ENCODE measurements around the gene CCNG2. TPM values are rescaled to one million over a fixed set of nuclear protein-coding genes. Genes with fewer than 3 reads are reported as not detected.
A peak's percentile ranks its signal among the peaks of the same experiment; 100 is the strongest.

The CCNG2 gene
- total and polyA plus RNA-seq, 12 donors: 5.4 to 69.2 (median 20.9) TPM

GRCh38 chr4:77117721-77118120 lies 39.3 kb upstream of the CCNG2 start:
- Histone ChIP-seq H3K4me1 (replicated peaks in 1 of 2) (no peaks in the 10 kb centered on the region), H3K9me3 (replicated peaks in 1 of 3) (no peaks in the 10 kb centered on the region), H3K27ac (no peak overlapping the region), H3K36me3 (replicated peaks in 1 of 2) (no peaks in the 10 kb centered on the region), H3K4me3 (no peak overlapping the region), H3K27me3 (no peaks in the 10 kb centered on the region)
- no peak for TF ChIP-seq CTCF (IDR thresholded peaks at IDR 0.05)
- no peak for TF ChIP-seq POLR2A (IDR thresholded peaks at IDR 0.05)
- DNase-seq: no peak
- intact Hi-C loops (cut with DNase I): no loop called here

DNA sequence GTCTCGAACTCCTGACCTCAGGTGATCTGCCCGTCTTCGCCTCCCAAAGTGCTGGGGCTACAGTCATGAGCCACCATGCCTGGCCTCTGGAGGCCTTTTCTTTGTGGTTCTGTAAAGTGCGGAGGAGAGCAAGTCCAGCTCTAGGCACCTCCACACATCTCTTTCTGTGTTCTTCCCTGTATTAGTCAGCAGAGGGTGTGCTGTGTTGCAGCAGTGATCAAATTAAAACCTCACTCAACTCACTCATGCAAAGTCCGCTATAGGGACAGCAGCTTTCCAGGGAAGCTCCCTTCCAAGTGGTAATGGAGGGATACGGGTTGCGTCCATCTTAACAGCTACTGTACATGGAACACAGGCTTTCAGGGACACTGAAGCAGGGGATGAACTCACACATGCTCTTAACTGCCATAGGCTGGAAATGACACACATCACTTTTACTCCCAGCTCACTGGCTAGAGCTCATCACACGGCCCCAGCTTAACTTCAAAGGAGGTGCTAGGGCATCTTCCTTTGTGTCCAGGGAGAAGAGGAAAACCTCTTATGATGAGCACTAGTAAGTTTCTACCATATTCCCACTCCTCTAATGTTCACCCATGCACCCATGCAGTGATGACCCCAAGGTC lies 36.0 kb upstream of the CCNG2 start:
- intact Hi-C loops (cut with DNase I): no loop called here
- H3K27ac ChIP-seq: no peak overlapping the region
- H3K4me1 ChIP-seq (replicated peaks in 1 of 2): no peaks in the 10 kb centered on the region
- 83 to 88% (median 87%) methylated on average over 7 to 8 of the region's 8 CpGs for WGBS, 4 donors
- H3K36me3 ChIP-seq (replicated peaks in 1 of 2): no peaks in the 10 kb centered on the region
- TF ChIP-seq POLR2A (IDR thresholded peaks at IDR 0.05) (no peak), CTCF (IDR thresholded peaks at IDR 0.05) (peak in 4 of 6 experiments; percentile 17 to 42 (median 27))
- DNase-seq: no peak
- no peaks in the 10 kb centered on the region for H3K27me3 ChIP-seq
- H3K4me3 ChIP-seq: no peak overlapping the region
- no peaks in the 10 kb centered on the region for H3K9me3 ChIP-seq (replicated peaks in 1 of 3)

DNA sequence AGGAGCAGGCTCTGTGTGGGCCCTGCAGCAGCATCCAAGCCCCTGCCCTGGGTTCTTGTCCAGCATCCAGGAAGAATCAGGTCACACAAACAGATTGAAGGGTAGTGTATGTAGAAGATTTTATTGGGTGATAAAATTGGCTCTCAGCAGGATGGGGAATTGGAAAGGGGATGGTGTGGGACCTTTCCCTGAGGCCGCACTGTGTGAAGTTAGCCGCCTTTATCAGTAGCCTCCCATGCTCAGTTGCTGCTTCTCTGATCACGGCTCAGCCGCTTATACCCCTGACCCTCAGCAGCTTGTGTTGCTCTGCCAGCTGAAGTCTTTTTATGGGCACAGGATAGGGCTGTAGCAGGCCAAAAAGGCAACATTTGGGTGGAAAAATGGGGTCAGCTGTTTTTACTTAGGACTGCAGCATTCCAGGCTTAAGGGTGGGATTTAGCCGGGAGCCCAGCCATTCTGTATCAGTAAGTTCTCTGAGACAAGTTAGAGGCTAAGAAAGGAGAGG lies 35.2 kb upstream of the CCNG2 start:
- WGBS, 4 donors: 91 to 95% (median 93%) methylated on average over 5 of the region's 5 CpGs
- Histone ChIP-seq H3K36me3 (replicated peaks in 1 of 2) (no peaks in the 10 kb centered on the region), H3K9me3 (replicated peaks in 1 of 3) (no peaks in the 10 kb centered on the region), H3K4me3 (no peak overlapping the region), H3K27me3 (no peaks in the 10 kb centered on the region), H3K4me1 (replicated peaks in 1 of 2) (no peaks in the 10 kb centered on the region), H3K27ac (no peak overlapping the region)
- TF ChIP-seq POLR2A (IDR thresholded peaks at IDR 0.05) (no peak), CTCF (IDR thresholded peaks at IDR 0.05) (no peak)
- intact Hi-C loops (cut with DNase I): no loop called here
- no peak for DNase-seq

- H3K4me1 ChIP-seq (replicated peaks in 1 of 2): no peaks in the 10 kb centered on the region
- H3K27me3 ChIP-seq: no peaks in the 10 kb centered on the region
- TF ChIP-seq CTCF (IDR thresholded peaks at IDR 0.05): no peak
- no peak for TF ChIP-seq POLR2A (IDR thresholded peaks at IDR 0.05)
- intact Hi-C loops (cut with DNase I): no loop called here
- no peaks in the 10 kb centered on the region for H3K36me3 ChIP-seq (replicated peaks in 1 of 2)
- DNase-seq: no peak
- WGBS, 4 donors: 77 to 88% (median 81%) methylated on average over 4 of the region's 4 CpGs
- no peak overlapping the region for H3K4me3 ChIP-seq
- no peaks in the 10 kb centered on the region for H3K9me3 ChIP-seq (replicated peaks in 1 of 3)
- H3K27ac ChIP-seq: no peak overlapping the region
Measured at GRCh38 chr4:77122656-77123055, 34.4 kb upstream of the CCNG2 start.
